Measurements from ENCODE around the gene HBM. TPM values are rescaled to one million over a fixed set of nuclear protein-coding genes. Genes with fewer than 3 reads are reported as not detected.

The HBM gene
- total RNA-seq, 4 donors from 2014 or later, result 3.8 TPM; not detected in 3

DNA sequence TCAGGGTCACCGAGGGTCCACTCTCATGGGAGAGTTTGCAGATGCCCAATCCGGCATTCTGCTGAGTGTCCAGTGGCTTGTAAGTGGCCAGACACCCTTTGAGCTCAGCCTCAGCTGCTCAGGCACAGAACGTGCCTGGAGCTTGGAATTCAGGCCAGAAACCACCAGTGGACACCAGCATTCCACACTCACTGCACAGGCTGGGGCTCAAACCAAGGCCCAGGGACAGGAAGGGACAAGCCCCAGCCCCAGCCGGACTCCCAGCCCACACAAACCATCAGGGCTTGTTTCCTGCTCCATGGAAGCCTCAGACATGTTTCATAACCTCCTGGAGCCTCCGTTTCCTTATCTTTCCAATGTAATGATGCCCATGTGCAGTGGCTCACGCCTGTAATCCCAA is 22.3 kb upstream of the HBM start:
- DNase-seq (ENCODE audit: extremely low spot score), result no peak
- Histone ChIP-seq H3K4me1 (peaks cover 0 to 8% (median 3%) of the 10 kb centered on the region in 4 donors), H3K9me3 (no peaks in the 10 kb centered on the region), H3K27me3 (peaks cover 0 to 40% (median 2%) of the 10 kb centered on the region in 4 donors), H3K36me3 (no peaks in the 10 kb centered on the region), H3K27ac (replicated peaks in 1 of 4) (no peak overlapping the region), H3K4me3 (no peak overlapping the region)
- intact Hi-C loops (cut with DNase I), result no loop called here
- TF ChIP-seq POLR2AphosphoS5 (IDR thresholded peaks at IDR 0.05), result no peak
- TF ChIP-seq, protein P1, sequence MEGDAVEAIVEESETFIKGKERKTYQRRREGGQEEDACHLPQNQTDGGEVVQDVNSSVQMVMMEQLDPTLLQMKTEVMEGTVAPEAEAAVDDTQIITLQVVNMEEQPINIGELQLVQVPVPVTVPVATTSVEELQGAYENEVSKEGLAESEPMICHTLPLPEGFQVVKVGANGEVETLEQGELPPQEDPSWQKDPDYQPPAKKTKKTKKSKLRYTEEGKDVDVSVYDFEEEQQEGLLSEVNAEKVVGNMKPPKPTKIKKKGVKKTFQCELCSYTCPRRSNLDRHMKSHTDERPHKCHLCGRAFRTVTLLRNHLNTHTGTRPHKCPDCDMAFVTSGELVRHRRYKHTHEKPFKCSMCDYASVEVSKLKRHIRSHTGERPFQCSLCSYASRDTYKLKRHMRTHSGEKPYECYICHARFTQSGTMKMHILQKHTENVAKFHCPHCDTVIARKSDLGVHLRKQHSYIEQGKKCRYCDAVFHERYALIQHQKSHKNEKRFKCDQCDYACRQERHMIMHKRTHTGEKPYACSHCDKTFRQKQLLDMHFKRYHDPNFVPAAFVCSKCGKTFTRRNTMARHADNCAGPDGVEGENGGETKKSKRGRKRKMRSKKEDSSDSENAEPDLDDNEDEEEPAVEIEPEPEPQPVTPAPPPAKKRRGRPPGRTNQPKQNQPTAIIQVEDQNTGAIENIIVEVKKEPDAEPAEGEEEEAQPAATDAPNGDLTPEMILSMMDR (IDR thresholded peaks at IDR 0.05), result no peak
- no peak for TF ChIP-seq EP300 (IDR thresholded peaks at IDR 0.05)
- WGBS, result 73% methylated on average over 6 of the region's 6 CpGs

DNA sequence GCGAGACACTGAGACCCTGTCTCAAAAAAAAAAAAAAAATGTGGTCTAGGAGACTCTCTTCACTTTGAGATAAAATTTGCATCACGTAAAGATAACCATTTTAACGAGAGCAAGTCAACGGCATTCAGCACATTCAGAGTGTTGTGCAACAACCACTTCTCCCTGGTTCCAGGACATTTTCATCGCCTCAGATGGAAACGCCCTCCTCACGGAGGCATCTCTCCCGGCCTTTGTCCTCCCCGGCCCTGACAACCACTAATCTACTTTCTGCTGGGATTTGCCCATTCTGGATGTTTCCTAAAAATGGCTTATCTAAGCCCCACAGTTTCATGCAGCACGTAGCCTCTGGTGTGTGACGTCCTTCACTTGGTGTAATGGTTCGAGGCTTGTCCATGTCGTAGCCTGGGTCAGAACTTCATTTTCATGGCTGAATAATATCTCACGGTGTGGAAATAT is 21.0 kb upstream of the HBM start:
- 86% methylated on average over 14 of the region's 14 CpGs for WGBS
- Histone ChIP-seq H3K27ac (replicated peaks in 1 of 4) (no peak overlapping the region), H3K4me3 (no peak overlapping the region), H3K9me3 (no peaks in the 10 kb centered on the region), H3K4me1 (no peaks in the 10 kb centered on the region), H3K27me3 (peaks cover 0 to 48% (median 3%) of the 10 kb centered on the region in 4 donors), H3K36me3 (no peaks in the 10 kb centered on the region)
- intact Hi-C loops (cut with DNase I), result no loop called here
- no peak for DNase-seq (ENCODE audit: extremely low spot score)
- TF ChIP-seq, protein P1 (IDR thresholded peaks at IDR 0.05), result no peak
- no peak for TF ChIP-seq EP300 (IDR thresholded peaks at IDR 0.05)

DNA sequence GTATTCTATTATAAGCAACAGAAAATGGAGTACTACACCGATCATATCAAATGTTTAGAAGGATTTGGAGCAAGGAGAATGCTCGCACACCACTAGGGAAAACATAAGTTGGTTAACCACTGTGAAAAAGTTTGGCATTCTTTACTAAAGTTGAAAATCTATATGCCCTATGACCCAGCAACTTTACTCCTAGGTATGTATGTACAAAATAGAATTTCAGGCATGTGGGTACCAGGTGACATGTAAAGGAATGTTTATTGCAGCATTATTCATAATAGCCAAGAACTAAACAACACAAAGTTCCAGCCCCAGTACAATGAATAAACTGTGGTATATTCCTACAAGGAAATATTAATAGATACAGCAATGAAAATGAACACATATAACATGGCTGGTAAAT is 19.1 kb upstream of the HBM start:
- Histone ChIP-seq H3K4me1 (no peaks in the 10 kb centered on the region), H3K9me3 (no peaks in the 10 kb centered on the region), H3K4me3 (no peak overlapping the region), H3K27me3 (peaks cover 3 to 58% (median 3%) of the 10 kb centered on the region in 4 donors), H3K27ac (replicated peaks in 1 of 4) (no peak overlapping the region), H3K36me3 (no peaks in the 10 kb centered on the region)
- TF ChIP-seq, protein P1 (IDR thresholded peaks at IDR 0.05), result no peak
- TF ChIP-seq POLR2A (IDR thresholded peaks at IDR 0.05; ENCODE audit: low read depth) (no peak), EP300 (IDR thresholded peaks at IDR 0.05) (no peak), POLR2AphosphoS5 (IDR thresholded peaks at IDR 0.05) (no peak)
- intact Hi-C loops (cut with DNase I), result no loop called here
- DNase-seq (ENCODE audit: extremely low spot score), result no peak
- WGBS, result 83% methylated on average over 2 of the region's 2 CpGs

DNA sequence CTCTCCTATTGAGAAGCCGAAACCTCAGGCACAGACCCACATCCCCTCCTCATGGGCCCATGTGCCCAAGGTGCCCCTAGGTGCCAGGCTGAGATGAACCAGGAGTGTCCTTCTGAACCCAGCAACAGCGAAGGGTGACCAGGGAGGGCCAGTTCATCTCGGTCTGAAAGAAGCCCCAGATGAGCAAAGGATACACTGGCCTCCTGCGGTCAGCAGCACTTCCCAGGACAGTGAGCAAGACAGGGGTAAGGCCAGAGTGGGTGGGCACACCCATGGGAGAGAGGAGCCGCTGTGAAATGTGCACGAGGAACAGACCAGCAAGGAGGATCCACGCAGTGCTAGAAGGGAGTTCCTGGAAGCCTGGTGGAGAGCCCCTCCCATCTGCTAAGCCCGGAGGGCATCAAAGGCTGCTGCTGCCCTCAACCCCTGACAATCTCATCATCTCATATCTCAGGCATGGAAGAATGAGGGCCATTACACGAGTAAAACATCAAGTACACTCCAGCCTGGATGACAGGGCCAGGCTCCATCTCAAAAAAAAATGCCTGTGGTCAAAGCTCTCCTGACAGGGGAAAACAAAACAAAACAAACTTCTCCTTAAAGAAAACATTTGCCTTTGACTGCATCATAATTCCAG is 16.6 kb upstream of the HBM start:
- Histone ChIP-seq H3K4me3 (no peak overlapping the region), H3K4me1 (peaks cover 0 to under 1% (median under 1%) of the 10 kb centered on the region in 4 donors), H3K27ac (replicated peaks in 1 of 4) (no peak overlapping the region), H3K27me3 (peaks cover 3 to 50% (median 3%) of the 10 kb centered on the region in 4 donors), H3K9me3 (no peaks in the 10 kb centered on the region), H3K36me3 (no peaks in the 10 kb centered on the region)
- no peak for TF ChIP-seq EP300 (IDR thresholded peaks at IDR 0.05)
- TF ChIP-seq POLR2A (IDR thresholded peaks at IDR 0.05; ENCODE audit: low read depth), result no peak
- TF ChIP-seq, protein P1 (IDR thresholded peaks at IDR 0.05), result no peak
- TF ChIP-seq POLR2AphosphoS5 (IDR thresholded peaks at IDR 0.05), result no peak
- 59% methylated on average over 4 of the region's 9 CpGs for WGBS
- intact Hi-C loops (cut with DNase I), result no loop called here
- no peak for DNase-seq (ENCODE audit: extremely low spot score)

Measured in esophagus muscularis mucosa (tissue), 4 donors.